BE2C (cell line): ENCODE results near the gene CDKN1A.

ENCODE experiments used
- DNase-seq: peaks from one replicate; pipeline ENCODE4 v3.0.0-alpha.2; 2020
- H3K27me3 ChIP-seq: fragments of 250-450 bp; sonication (Bioruptor Pico); 2 replicates; pipeline ENCODE4 v1.5.1; 2020; ENCODE audit warnings: mild to moderate bottlenecking
- H3K36me3 ChIP-seq: fragments of 250-450 bp; sonication (Bioruptor Pico); 2 replicates; pipeline ENCODE4 v1.5.1; 2020; ENCODE audit warnings: mild to moderate bottlenecking
- H3K4me1 ChIP-seq: fragments of 250-450 bp; sonication (Bioruptor Pico); 2 replicates; pipeline ENCODE4 v1.5.1; 2020
- H3K4me3 ChIP-seq: 2 replicates; pipeline ENCODE4 v1.5.1; 2011; ENCODE audit warnings: low read depth, low read length
- H3K9me3 ChIP-seq: fragments of 250-450 bp; sonication (Bioruptor Pico); 2 replicates; pipeline ENCODE4 v1.5.1; 2020
- TF ChIP-seq, protein P1 (sequence below): IDR thresholded peaks from 2 replicates; pipeline ENCODE4 v1.5.1; 2012; ENCODE audit warnings: mild to moderate bottlenecking, low read depth, low read length

CDKN1A gene

DNA sequence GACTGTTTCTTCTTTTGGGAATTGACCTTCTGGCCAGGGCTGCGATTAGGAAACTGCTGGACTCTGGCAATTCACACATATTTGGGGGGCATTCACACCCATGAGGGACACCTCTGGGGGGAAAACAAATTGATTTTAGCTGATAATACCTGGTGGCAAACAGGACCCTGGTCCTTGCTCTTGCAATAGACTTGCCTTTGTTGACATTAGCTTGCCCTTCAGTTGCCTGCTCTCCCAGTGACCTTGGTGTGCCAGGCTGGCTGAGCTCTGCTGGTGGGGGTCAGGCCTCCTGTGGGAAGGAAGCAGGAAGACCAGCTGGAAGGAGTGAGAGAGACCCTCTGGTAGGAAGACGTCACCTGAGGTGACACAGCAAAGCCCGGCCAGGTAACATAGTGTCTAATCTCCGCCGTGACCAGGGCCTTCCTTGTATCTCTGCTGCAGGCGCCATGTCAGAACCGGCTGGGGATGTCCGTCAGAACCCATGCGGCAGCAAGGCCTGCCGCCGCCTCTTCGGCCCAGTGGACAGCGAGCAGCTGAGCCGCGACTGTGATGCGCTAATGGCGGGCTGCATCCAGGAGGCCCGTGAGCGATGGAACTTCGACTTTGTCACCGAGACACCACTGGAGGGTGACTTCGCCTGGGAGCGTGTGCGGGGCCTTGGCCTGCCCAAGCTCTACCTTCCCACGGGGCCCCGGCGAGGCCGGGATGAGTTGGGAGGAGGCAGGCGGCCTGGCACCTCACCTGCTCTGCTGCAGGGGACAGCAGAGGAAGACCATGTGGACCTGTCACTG is 5.3 kb downstream of the CDKN1A start:
- no peak overlapping the region for H3K4me3 ChIP-seq
- H3K9me3 ChIP-seq, result no peaks in the 10 kb centered on the region
- H3K4me1 ChIP-seq, result peaks cover 3% of the 10 kb centered on the region
- H3K36me3 ChIP-seq, result no peaks in the 10 kb centered on the region
- no peak for DNase-seq
- TF ChIP-seq, protein P1, sequence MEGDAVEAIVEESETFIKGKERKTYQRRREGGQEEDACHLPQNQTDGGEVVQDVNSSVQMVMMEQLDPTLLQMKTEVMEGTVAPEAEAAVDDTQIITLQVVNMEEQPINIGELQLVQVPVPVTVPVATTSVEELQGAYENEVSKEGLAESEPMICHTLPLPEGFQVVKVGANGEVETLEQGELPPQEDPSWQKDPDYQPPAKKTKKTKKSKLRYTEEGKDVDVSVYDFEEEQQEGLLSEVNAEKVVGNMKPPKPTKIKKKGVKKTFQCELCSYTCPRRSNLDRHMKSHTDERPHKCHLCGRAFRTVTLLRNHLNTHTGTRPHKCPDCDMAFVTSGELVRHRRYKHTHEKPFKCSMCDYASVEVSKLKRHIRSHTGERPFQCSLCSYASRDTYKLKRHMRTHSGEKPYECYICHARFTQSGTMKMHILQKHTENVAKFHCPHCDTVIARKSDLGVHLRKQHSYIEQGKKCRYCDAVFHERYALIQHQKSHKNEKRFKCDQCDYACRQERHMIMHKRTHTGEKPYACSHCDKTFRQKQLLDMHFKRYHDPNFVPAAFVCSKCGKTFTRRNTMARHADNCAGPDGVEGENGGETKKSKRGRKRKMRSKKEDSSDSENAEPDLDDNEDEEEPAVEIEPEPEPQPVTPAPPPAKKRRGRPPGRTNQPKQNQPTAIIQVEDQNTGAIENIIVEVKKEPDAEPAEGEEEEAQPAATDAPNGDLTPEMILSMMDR, result no peak
- H3K27me3 ChIP-seq, result peaks cover 7% of the 10 kb centered on the region

DNA sequence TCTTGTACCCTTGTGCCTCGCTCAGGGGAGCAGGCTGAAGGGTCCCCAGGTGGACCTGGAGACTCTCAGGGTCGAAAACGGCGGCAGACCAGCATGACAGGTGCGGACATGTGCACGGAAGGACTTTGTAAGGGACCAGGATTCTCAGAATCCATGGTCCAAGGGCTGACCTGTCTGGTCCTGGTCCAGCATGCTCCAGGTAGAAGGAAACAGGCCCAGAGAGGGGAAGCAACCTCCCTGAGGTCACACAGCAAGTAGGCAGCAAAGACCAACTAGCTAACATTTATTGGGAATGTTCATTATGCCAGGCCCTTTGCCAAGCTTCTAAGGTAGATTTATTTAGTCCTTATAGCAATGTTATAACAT is 5.9 kb downstream of the CDKN1A start:
- peaks cover 1% of the 10 kb centered on the region for H3K27me3 ChIP-seq
- no peaks in the 10 kb centered on the region for H3K9me3 ChIP-seq
- DNase-seq, result no peak
- H3K4me3 ChIP-seq, result no peak overlapping the region
- H3K4me1 ChIP-seq, result no peaks in the 10 kb centered on the region
- TF ChIP-seq, protein P1, result no peak
- H3K36me3 ChIP-seq, result no peaks in the 10 kb centered on the region

DNA sequence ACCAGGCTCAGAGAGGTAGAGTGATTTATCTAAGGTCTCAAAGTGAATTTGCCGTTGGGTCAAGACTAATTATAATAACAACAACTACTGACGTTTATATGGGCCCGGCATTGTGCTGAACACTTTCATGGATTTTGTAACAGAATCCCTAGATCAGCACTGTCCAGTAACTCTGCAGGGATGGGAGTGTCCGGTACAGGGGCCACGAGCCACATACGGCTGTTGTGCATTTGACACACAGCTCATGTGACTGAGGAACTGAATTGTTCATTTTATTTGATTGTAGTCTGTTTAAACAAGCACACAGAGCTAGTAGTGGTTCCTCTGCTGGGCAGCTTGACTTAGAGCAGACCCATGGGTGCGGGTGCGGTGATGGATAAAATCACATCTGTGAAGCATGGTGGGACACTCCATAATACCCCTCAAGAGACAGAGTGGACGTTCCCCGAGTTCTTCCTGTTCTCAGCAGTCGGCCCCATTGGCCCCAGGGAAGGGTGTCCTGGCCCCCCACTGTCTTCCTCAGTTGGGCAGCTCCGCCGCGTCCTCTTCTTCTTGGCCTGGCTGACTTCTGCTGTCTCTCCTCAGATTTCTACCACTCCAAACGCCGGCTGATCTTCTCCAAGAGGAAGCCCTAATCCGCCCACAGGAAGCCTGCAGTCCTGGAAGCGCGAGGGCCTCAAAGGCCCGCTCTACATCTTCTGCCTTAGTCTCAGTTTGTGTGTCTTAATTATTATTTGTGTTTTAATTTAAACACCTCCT is 6.8 kb downstream of the CDKN1A start:
- no peak for DNase-seq
- Histone ChIP-seq H3K27me3 (no peaks in the 10 kb centered on the region), H3K4me1 (no peaks in the 10 kb centered on the region), H3K4me3 (no peak overlapping the region), H3K9me3 (no peaks in the 10 kb centered on the region), H3K36me3 (no peaks in the 10 kb centered on the region)
- TF ChIP-seq, protein P1, result no peak

DNA sequence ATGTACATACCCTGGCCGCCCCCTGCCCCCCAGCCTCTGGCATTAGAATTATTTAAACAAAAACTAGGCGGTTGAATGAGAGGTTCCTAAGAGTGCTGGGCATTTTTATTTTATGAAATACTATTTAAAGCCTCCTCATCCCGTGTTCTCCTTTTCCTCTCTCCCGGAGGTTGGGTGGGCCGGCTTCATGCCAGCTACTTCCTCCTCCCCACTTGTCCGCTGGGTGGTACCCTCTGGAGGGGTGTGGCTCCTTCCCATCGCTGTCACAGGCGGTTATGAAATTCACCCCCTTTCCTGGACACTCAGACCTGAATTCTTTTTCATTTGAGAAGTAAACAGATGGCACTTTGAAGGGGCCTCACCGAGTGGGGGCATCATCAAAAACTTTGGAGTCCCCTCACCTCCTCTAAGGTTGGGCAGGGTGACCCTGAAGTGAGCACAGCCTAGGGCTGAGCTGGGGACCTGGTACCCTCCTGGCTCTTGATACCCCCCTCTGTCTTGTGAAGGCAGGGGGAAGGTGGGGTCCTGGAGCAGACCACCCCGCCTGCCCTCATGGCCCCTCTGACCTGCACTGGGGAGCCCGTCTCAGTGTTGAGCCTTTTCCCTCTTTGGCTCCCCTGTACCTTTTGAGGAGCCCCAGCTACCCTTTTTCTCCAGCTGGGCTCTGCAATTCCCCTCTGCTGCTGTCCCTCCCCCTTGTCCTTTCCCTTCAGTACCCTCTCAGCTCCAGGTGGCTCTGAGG is 7.6 kb downstream of the CDKN1A start:
- Histone ChIP-seq H3K9me3 (no peaks in the 10 kb centered on the region), H3K27me3 (no peaks in the 10 kb centered on the region), H3K36me3 (no peaks in the 10 kb centered on the region), H3K4me3 (no peak overlapping the region), H3K4me1 (no peaks in the 10 kb centered on the region)
- no peak for DNase-seq
- TF ChIP-seq, protein P1, result no peak

DNA sequence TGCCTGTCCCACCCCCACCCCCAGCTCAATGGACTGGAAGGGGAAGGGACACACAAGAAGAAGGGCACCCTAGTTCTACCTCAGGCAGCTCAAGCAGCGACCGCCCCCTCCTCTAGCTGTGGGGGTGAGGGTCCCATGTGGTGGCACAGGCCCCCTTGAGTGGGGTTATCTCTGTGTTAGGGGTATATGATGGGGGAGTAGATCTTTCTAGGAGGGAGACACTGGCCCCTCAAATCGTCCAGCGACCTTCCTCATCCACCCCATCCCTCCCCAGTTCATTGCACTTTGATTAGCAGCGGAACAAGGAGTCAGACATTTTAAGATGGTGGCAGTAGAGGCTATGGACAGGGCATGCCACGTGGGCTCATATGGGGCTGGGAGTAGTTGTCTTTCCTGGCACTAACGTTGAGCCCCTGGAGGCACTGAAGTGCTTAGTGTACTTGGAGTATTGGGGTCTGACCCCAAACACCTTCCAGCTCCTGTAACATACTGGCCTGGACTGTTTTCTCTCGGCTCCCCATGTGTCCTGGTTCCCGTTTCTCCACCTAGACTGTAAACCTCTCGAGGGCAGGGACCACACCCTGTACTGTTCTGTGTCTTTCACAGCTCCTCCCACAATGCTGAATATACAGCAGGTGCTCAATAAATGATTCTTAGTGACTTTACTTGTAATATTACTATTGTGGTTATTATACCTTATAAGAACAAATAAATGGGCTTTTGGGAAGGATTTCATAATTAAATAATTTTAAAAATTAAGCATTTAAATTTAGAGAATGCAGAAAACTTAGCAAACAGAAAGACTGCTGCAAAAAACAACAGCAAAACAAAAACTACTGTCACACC is 8.4 kb downstream of the CDKN1A start:
- Histone ChIP-seq H3K4me1 (no peaks in the 10 kb centered on the region), H3K4me3 (no peak overlapping the region), H3K36me3 (no peaks in the 10 kb centered on the region), H3K9me3 (no peaks in the 10 kb centered on the region), H3K27me3 (no peaks in the 10 kb centered on the region)
- DNase-seq, result no peak
- TF ChIP-seq, protein P1, result no peak
